Colonic mucosa (tissue), 4 donors: ENCODE measurements around the gene BATF3. TPM values are rescaled to one million over a fixed set of nuclear protein-coding genes. Genes with fewer than 3 reads are reported as not detected.

Experiments used
- DNase-seq: peaks from one replicate; pipeline ENCODE4 v3.0.0-alpha.2; 2020
- H3K27ac ChIP-seq: fragments of 200-600 bp; one replicate; pipeline ENCODE4 v1.8.0; 2021
- H3K27me3 ChIP-seq: fragments of 200-600 bp; one replicate; pipeline ENCODE4 v1.8.0; 2021
- H3K36me3 ChIP-seq: fragments of 200-600 bp; one replicate; pipeline ENCODE4 v1.8.0; 2021
- H3K4me1 ChIP-seq: fragments of 200-600 bp; one replicate; pipeline ENCODE4 v1.8.0; 2021; ENCODE audit warnings: mild to moderate bottlenecking
- H3K4me3 ChIP-seq: fragments of 200-600 bp; one replicate; pipeline ENCODE4 v1.8.0; 2021
- H3K9ac ChIP-seq, 2 donors: one replicate each; pipeline ENCODE4 v1.7.0; 2013; ENCODE audit warnings: control low read depth in 2 of 2, low read depth in 2 of 2, low read length in 2 of 2
- H3K9me3 ChIP-seq: fragments of 200-600 bp; one replicate; pipeline ENCODE4 v1.8.0; 2021
- intact Hi-C: fragments of 100-400 bp; cut with DNase I; formaldehyde crosslinking; loops from one replicate; pipeline ENCODE4 v1.14.1; 2022
- total RNA-seq, 2 donors: library from RNA; stranded (reverse); fragmentation: NEBNext Ultra II Directional in 1 of 2; extraction: Animal tissue kit (Norgen Biotek cat#: 25700) in 1 of 2; gene quantifications; one replicate each; pipeline ENCODE4 v1.2.1, GENCODE V29; 2021
- TF ChIP-seq, protein P1 (sequence below): fragments of 200-600 bp; IDR thresholded peaks from one replicate; pipeline ENCODE4 v1.8.0; 2022; ENCODE audit warnings: antibody characterized with exemption, mild to moderate bottlenecking
- donor health status: healthy.
- donor health status: DM: no; HTN: no; CAD: no.
- donor health status: DM: no; HTN: no; CAD: no.

The BATF3 gene
- total RNA-seq, 2 donors from 2014 or later: 0.74 to 0.88 TPM

DNA sequence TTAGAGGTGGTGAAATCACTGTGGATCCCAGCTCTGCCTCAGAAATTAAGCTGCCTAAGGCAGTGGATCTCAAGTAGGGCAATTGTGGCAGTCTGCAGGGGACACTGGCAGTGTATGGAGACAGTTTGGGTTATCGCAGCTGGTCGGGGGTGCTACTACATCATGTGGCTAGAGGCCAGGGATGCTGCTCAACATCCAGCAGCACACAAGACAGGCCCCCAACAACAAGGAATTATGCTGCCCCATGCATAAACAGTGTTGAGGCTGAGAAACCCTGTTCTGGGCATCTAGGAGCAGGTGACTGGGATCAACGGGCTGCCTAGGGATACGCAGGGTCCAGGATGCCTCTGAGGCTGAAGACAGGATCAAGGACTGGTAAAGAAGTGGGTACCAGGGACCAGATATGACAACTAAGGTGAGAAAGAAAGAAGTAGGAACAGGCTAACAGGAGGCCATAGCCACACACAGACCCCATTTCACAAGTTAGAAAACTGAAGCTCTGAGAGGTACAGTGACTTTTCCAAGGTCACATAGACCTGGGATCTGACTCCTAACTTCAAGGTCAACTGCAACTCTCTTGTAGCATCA lies 8.7 kb downstream of the BATF3 start:
- H3K4me3 ChIP-seq: no peak overlapping the region
- H3K9ac ChIP-seq: no peak overlapping the region
- no peak overlapping the region for H3K27ac ChIP-seq
- no peaks in the 10 kb centered on the region for H3K9me3 ChIP-seq
- intact Hi-C loops: no loop called here
- no peak for DNase-seq
- TF ChIP-seq, protein P1, sequence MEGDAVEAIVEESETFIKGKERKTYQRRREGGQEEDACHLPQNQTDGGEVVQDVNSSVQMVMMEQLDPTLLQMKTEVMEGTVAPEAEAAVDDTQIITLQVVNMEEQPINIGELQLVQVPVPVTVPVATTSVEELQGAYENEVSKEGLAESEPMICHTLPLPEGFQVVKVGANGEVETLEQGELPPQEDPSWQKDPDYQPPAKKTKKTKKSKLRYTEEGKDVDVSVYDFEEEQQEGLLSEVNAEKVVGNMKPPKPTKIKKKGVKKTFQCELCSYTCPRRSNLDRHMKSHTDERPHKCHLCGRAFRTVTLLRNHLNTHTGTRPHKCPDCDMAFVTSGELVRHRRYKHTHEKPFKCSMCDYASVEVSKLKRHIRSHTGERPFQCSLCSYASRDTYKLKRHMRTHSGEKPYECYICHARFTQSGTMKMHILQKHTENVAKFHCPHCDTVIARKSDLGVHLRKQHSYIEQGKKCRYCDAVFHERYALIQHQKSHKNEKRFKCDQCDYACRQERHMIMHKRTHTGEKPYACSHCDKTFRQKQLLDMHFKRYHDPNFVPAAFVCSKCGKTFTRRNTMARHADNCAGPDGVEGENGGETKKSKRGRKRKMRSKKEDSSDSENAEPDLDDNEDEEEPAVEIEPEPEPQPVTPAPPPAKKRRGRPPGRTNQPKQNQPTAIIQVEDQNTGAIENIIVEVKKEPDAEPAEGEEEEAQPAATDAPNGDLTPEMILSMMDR: no peak
- no peaks in the 10 kb centered on the region for H3K4me1 ChIP-seq
- H3K36me3 ChIP-seq: no peaks in the 10 kb centered on the region
- H3K27me3 ChIP-seq: no peaks in the 10 kb centered on the region

DNA sequence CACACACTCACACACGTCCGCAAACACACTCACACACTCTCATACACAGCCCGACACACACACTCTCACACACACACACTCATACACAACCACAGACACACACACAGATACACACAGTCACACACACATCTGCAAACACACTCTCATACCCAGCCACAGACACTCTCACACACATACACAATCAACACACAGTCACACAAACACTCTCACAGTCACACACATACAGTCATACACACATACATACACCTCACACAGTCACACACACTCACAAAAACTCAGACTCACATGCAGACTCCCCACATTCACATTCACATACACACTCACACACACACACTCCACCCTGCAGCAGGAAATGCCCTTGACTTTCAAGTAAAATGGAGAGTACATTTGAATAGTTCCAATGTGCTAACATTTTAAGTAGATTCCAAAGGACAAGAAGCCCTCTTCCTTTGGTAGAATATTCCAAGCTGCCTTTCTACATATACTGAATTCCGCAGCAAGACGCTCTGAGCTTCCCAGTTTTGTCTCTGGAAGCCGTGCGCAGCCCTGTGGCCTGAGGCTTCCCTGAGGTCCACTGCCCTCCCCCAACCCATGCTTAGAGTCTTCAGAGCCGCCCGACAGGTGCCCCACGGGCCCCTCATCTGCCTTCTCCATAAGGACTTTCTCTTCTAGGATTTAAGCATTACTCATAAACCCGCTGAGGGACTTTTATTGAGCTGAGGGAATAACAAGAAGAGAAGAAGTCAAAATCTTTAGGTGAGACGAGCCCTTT lies 9.7 kb downstream of the BATF3 start:
- no peaks in the 10 kb centered on the region for H3K36me3 ChIP-seq
- no peak for DNase-seq
- no peak overlapping the region for H3K27ac ChIP-seq
- no peaks in the 10 kb centered on the region for H3K27me3 ChIP-seq
- TF ChIP-seq, protein P1: no peak
- H3K9me3 ChIP-seq: no peaks in the 10 kb centered on the region
- no peak overlapping the region for H3K9ac ChIP-seq
- H3K4me3 ChIP-seq: no peak overlapping the region
- intact Hi-C loops: no loop called here
- no peaks in the 10 kb centered on the region for H3K4me1 ChIP-seq

DNA sequence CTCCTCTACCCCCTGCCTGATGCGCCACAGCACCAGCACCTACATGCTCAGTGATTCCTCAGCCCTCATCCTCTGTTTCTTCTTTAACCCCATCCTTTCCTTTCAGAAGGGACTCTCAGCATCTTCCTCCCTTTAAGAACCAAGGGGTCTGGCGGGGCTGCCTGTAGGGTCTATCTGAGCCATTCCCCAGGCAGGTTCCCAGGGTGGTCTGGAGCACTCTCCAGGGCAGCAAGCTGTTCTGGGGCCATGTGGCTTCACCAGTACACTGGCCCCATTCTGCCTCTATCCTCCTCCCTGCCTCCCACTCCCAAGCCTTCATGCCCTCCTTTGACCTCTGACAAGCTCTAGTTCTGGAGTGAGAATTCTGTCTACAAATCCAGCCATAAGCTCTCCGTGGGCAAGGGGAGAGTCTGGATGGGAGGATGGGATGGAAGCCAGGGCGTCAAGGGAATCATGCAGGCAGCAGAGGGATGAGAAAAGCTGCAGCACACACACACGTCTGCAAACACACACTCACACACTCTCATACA lies 10.4 kb downstream of the BATF3 start:
- Histone ChIP-seq H3K4me1 (no peaks in the 10 kb centered on the region), H3K9me3 (no peaks in the 10 kb centered on the region), H3K9ac (no peak overlapping the region), H3K27me3 (no peaks in the 10 kb centered on the region), H3K4me3 (no peak overlapping the region), H3K36me3 (no peaks in the 10 kb centered on the region), H3K27ac (no peak overlapping the region)
- DNase-seq: no peak
- TF ChIP-seq, protein P1: no peak
- intact Hi-C loops: no loop called here

DNA sequence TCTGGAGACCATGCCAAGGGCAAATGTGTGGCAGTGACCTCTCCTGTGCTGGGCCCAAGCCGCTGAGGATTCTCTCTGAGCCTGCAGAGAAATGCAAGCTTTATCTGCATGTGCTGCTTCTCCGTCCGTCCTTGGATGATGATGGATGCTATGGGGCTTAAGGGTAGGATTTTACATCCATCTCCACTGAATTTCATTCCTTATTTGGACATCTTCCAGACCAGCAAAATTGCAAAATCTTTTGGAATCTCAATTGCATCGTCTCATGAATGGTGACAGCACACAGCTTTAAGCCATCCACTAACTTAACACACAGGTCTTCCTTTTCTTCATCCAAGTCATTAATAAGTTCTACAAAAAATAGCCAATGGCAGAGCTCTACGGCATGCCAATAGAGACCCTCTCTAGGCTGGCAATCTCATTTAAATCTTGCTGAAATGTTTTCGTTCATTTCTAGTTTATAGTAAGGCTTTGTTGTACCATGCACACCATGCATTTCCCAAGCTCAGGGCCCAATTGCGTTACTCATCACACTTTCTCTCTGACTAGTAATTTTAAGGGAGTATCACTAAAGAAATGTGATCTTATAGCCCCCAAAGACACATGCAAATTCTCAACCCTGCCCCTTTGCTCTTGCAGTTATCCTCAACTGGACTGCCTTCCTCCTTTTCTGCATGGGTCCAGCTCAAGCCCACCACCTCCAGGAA lies 11.1 kb downstream of the BATF3 start:
- H3K4me1 ChIP-seq: no peaks in the 10 kb centered on the region
- no peaks in the 10 kb centered on the region for H3K36me3 ChIP-seq
- no peak overlapping the region for H3K9ac ChIP-seq
- no peak overlapping the region for H3K4me3 ChIP-seq
- no peak overlapping the region for H3K27ac ChIP-seq
- no peak for DNase-seq
- intact Hi-C loops: no loop called here
- H3K27me3 ChIP-seq: no peaks in the 10 kb centered on the region
- no peaks in the 10 kb centered on the region for H3K9me3 ChIP-seq
- TF ChIP-seq, protein P1: no peak

DNA sequence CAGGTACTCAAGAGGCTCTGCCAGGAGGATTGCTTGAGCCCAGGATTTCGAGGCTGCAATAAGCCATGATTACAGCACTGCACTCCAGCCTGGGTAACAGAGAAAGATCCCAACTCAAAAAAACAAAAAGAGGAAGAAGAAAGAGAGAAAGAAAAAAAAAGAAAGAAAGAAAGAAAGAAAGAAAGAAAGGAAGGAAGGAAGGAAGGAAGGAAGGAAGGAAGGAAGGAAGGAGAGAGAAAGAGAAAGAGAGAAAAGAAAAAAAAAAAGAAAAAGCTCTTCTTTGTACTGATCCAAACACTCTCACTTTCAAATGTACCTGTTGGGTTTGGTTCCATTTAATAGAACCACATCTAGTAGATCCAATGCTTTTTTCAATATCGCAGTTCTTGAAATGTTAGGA lies 11.8 kb downstream of the BATF3 start:
- intact Hi-C loops: no loop called here
- no peaks in the 10 kb centered on the region for H3K9me3 ChIP-seq
- no peak overlapping the region for H3K27ac ChIP-seq
- no peaks in the 10 kb centered on the region for H3K4me1 ChIP-seq
- H3K36me3 ChIP-seq: no peaks in the 10 kb centered on the region
- H3K9ac ChIP-seq: no peak overlapping the region
- no peak for DNase-seq
- TF ChIP-seq, protein P1: no peak
- H3K4me3 ChIP-seq: no peak overlapping the region
- no peaks in the 10 kb centered on the region for H3K27me3 ChIP-seq
